ENCODE results near the gene ST3GAL3. TPM values are rescaled to one million over a fixed set of nuclear protein-coding genes. Genes with fewer than 3 reads are reported as not detected.

Gene ST3GAL3
- total RNA-seq, 1 donor from 2014 or later = 24.4 TPM

DNA sequence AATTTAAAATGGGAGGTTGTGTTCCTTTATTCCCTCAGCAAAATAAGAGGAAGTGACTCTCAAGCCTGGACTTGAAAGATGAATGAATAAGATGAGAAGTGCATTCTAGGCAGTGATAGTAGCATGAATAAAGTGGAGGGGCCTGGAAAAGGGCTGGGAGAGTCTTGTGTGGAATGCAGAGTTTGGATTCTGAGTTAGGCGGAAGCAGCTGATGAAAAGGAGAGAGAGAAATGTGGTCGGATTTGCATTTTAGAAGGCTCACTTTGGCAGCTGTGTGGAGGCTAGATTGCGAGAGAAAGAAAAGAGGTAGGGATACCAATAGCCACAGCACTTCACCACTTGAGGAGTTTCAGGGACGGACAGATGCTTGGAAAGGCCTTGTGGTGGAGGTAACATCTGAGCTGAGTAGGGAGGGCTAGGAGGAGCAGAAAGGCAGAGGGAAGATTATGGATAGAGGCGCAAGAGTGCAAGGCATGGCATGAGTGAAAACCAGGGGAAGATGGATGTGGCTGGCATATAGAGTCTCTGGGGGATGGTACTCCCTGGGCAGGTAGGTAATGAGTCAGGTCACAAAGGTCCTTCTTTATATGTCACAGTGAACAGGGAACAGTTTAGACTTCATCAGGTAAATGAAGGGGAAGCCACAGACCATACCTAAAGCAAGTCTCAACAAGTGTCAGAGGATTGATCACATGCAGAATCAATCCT is 59.6 kb downstream of the ST3GAL3 start:
- DNase-seq (ENCODE audit: extremely low spot score, unreplicated experiment) = no peak
- H3K9me3 Mint-ChIP-seq = no peaks in the 10 kb centered on the region
- no peak overlapping the region for H3K4me3 Mint-ChIP-seq
- no peaks in the 10 kb centered on the region for H3K27me3 Mint-ChIP-seq
- H3K4me1 Mint-ChIP-seq (ENCODE audit: unreplicated experiment) = peaks cover 13% of the 10 kb centered on the region
- TF ChIP-seq, protein P1, sequence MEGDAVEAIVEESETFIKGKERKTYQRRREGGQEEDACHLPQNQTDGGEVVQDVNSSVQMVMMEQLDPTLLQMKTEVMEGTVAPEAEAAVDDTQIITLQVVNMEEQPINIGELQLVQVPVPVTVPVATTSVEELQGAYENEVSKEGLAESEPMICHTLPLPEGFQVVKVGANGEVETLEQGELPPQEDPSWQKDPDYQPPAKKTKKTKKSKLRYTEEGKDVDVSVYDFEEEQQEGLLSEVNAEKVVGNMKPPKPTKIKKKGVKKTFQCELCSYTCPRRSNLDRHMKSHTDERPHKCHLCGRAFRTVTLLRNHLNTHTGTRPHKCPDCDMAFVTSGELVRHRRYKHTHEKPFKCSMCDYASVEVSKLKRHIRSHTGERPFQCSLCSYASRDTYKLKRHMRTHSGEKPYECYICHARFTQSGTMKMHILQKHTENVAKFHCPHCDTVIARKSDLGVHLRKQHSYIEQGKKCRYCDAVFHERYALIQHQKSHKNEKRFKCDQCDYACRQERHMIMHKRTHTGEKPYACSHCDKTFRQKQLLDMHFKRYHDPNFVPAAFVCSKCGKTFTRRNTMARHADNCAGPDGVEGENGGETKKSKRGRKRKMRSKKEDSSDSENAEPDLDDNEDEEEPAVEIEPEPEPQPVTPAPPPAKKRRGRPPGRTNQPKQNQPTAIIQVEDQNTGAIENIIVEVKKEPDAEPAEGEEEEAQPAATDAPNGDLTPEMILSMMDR (conservative IDR thresholded peaks at IDR 0.05) = no peak
- H3K27ac Mint-ChIP-seq = no peak overlapping the region
- H3K36me3 Mint-ChIP-seq = no peaks in the 10 kb centered on the region

DNA sequence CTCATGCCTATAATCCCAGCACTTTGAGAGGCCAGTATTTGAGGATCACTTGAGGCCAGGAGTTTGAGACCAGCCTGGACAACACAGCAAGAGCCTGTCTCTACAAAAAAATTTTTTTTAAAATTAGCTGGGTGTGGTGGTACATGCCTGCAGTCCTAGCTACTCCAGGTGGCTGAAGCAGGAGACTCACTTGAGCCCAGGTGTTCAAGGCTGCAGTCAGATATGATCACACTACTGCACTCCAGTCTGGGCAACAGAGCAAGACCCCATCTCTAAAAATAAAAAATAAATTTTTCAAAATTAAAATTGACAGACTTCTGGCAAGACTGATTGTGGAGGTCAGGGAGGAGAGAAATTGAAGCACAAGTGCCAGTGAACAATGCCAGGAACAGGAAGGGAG is 60.8 kb downstream of the ST3GAL3 start:
- H3K9me3 Mint-ChIP-seq = no peaks in the 10 kb centered on the region
- H3K36me3 Mint-ChIP-seq = peaks cover 4% of the 10 kb centered on the region
- H3K4me3 Mint-ChIP-seq = no peak overlapping the region
- H3K27ac Mint-ChIP-seq = no peak overlapping the region
- TF ChIP-seq, protein P1 (conservative IDR thresholded peaks at IDR 0.05) = no peak
- DNase-seq (ENCODE audit: extremely low spot score, unreplicated experiment) = no peak
- H3K27me3 Mint-ChIP-seq = no peaks in the 10 kb centered on the region
- peaks cover 7% of the 10 kb centered on the region for H3K4me1 Mint-ChIP-seq (ENCODE audit: unreplicated experiment)

DNA sequence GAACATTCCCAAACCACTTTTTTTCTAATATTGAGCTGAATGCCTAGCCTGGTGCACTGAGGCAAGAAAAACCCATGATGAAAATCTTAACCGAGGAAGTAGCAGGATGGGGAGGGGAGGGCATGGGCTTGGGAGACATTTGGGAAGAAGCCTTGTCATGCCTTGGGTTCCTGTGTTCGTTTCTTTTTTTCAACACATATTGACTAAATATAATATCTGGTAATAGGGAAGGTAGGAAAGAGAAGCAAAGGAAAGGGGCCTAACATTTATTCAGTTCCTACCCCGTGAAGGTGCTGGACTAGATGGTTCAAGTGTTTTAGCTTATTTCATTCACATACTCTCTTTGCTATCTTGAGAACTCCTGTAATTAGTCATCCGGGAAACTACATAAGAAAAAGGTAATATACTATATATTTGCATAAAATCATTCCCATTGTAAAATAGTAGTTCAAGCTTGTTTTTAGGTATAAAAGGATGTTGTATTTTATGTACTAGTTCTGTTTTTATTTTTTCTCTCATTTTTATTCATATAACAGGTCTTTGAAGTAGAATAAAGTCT is 62.1 kb downstream of the ST3GAL3 start:
- H3K4me3 Mint-ChIP-seq = no peak overlapping the region
- H3K4me1 Mint-ChIP-seq (ENCODE audit: unreplicated experiment) = no peaks in the 10 kb centered on the region
- TF ChIP-seq, protein P1 (conservative IDR thresholded peaks at IDR 0.05) = no peak
- no peaks in the 10 kb centered on the region for H3K27me3 Mint-ChIP-seq
- no peak overlapping the region for H3K27ac Mint-ChIP-seq
- H3K9me3 Mint-ChIP-seq = no peaks in the 10 kb centered on the region
- peaks cover 4% of the 10 kb centered on the region for H3K36me3 Mint-ChIP-seq
- no peak for DNase-seq (ENCODE audit: extremely low spot score, unreplicated experiment)

DNA sequence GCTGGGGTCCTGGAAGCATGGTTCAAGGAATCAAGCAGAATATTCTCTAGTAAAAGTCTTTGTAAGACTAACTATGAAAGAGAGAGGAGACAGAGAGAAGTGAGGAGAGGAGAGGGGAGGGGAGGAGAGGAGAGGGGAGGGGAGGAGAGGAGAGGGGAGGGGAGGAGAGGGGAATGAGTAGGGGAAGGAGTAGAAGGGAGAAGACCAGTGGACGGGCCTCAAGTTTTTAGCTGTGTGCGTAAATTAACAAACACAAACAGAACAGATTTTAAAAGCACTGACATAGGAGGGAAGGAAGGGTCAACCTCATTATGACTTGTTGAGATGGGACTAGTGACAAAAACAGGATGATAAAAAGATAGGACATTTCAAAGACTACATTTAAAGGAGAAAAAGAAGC is 62.8 kb downstream of the ST3GAL3 start:
- no peak for DNase-seq (ENCODE audit: extremely low spot score, unreplicated experiment)
- Mint-ChIP-seq H3K27ac (no peak overlapping the region), H3K4me3 (no peak overlapping the region), H3K27me3 (no peaks in the 10 kb centered on the region), H3K9me3 (no peaks in the 10 kb centered on the region), H3K4me1 (ENCODE audit: unreplicated experiment) (no peaks in the 10 kb centered on the region), H3K36me3 (peaks cover 4% of the 10 kb centered on the region)
- TF ChIP-seq, protein P1 (conservative IDR thresholded peaks at IDR 0.05) = no peak

DNA sequence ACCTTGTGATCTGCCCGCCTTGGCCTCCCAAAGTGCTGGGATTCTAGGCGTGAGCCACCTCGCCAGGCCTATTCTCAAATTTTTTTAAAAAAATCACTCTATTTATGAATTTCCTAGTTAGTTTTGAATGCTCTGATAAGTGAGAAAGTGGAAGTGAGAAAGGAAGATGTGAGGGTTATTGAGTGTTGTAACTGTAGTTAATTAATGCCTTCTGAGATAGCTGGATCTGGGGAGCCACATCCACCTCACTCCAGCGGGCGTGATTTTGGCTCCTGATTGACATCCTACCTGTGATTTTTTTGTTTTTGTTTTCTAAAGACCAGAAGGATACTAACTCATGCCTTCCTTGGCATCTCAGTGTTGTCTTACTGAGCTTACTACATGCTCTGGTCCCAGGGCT is 65.6 kb downstream of the ST3GAL3 start:
- H3K9me3 Mint-ChIP-seq = no peaks in the 10 kb centered on the region
- TF ChIP-seq, protein P1 (conservative IDR thresholded peaks at IDR 0.05) = no peak
- no peaks in the 10 kb centered on the region for H3K4me1 Mint-ChIP-seq (ENCODE audit: unreplicated experiment)
- H3K36me3 Mint-ChIP-seq = peaks cover 15% of the 10 kb centered on the region
- no peaks in the 10 kb centered on the region for H3K27me3 Mint-ChIP-seq
- H3K4me3 Mint-ChIP-seq = no peak overlapping the region
- no peak overlapping the region for H3K27ac Mint-ChIP-seq
- no peak for DNase-seq (ENCODE audit: extremely low spot score, unreplicated experiment)
